GM19395 (cell line): Measurements from ENCODE around the gene SDR42E1.
"Not testable (repeated sequence)": the region's sequence is repeated elsewhere in the genome, so short reads cannot be mapped to it uniquely, and the experiment has no call there.

Source experiments
- ATAC-seq: cut with Tn5 transposase; IDR thresholded peaks from one replicate; pipeline ENCODE4 v1.9.1; 2021; ENCODE audit warnings: mild to moderate bottlenecking, moderate library complexity; ENCODE audit not compliant: unreplicated experiment

SDR42E1 gene

GRCh38 chr16:82040296-82040695, 29.0 kb upstream of the SDR42E1 start:
- no peak for ATAC-seq

- no peak for ATAC-seq
Measured at GRCh38 chr16:82037666-82038065, 26.4 kb upstream of the SDR42E1 start.

GRCh38 chr16:82037251-82037650, 26.0 kb upstream of the SDR42E1 start:
- ATAC-seq, result no peak

- no peak for ATAC-seq
Measured at GRCh38 chr16:82034981-82035612, 23.8 kb upstream of the SDR42E1 start, which contains the start of gene HSD17B2. Gene HSD17B2, plus strand, starts transcription at chr16:82035253. Its CDS starts 172 bp downstream, at chr16:82035425.

- no peak for ATAC-seq
Measured at GRCh38 chr16:82033683-82034300, 22.5 kb upstream of the SDR42E1 start.

GRCh38 chr16:82033006-82033405, 21.7 kb upstream of the SDR42E1 start:
- no peak for ATAC-seq

- no peak for ATAC-seq
Measured at GRCh38 chr16:82031116-82032084, 20.1 kb upstream of the SDR42E1 start.

GRCh38 chr16:82027629-82028064, 16.4 kb upstream of the SDR42E1 start:
- no peak for ATAC-seq

- ATAC-seq, result no peak
Measured at GRCh38 chr16:82024883-82025282, 13.6 kb upstream of the SDR42E1 start.

- no peak for ATAC-seq
Measured at GRCh38 chr16:82024316-82024715, 13.0 kb upstream of the SDR42E1 start.

- ATAC-seq, result no peak
Measured at GRCh38 chr16:82023206-82023605, 11.9 kb upstream of the SDR42E1 start.

GRCh38 chr16:82020051-82020450, 8.8 kb upstream of the SDR42E1 start:
- no peak for ATAC-seq

- ATAC-seq, result no peak
Measured at GRCh38 chr16:82019535-82019934, 8.3 kb upstream of the SDR42E1 start.

- no peak for ATAC-seq
Measured at GRCh38 chr16:82017911-82018568, 6.8 kb upstream of the SDR42E1 start.

GRCh38 chr16:82016964-82017363, 5.7 kb upstream of the SDR42E1 start:
- ATAC-seq, result no peak

- no peak for ATAC-seq
Measured at GRCh38 chr16:82016263-82016662, 5.0 kb upstream of the SDR42E1 start.

- ATAC-seq, result no peak
Measured at GRCh38 chr16:82013139-82013538, 1.9 kb upstream of the SDR42E1 start.

GRCh38 chr16:82010649-82011048, 621 bp downstream of the SDR42E1 start:
- no peak for ATAC-seq

- not testable (repeated sequence) for ATAC-seq
Measured at GRCh38 chr16:82009789-82010188, 1.5 kb downstream of the SDR42E1 start.

GRCh38 chr16:82008957-82009592, 2.2 kb downstream of the SDR42E1 start:
- no peak for ATAC-seq
